HS-5 (cell line): ENCODE measurements around the gene OR2AT4.
"Not testable (repeated sequence)": the region's sequence is repeated elsewhere in the genome, so short reads cannot be mapped to it uniquely, and the experiment has no call there.

Experiments
- DNase-seq: peaks from one replicate; pipeline ENCODE4 v3.0.0-alpha.2; 2012; ENCODE audit warnings: low read depth

OR2AT4 gene

DNA sequence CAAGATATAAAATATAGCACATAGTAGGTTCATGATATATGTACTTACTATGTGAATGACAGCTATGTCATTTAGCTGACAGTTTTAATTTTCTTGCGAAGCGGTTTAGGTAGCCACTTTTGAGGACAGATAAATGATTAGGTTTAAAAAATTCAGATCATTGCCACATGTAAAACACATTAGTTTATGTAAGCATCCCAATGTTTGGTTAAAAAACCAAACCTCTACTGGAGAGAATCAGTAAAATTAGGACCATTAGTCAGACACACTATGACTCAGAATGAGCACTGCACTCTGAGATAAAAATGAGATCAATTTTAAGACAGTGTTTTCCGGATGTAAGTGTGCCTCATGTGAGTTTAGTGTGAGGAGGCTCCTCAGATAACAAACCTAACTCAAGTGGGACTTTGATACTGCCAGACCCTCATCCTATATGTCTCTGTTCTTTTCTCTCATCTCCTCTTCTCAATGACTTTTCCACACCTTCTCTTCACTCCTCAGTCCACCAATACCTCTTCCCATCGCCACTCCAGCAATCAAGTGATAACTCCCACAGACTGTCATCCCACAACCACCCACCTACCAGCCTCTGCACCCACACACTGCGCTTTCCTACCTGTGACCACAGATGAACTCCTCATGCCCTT is 6.8 kb upstream of the OR2AT4 start:
- DNase-seq: peak; percentile 65

- DNase-seq: no peak
Observed at GRCh38 chr11:75101424-75102128, 4.9 kb upstream of the OR2AT4 start.

DNA sequence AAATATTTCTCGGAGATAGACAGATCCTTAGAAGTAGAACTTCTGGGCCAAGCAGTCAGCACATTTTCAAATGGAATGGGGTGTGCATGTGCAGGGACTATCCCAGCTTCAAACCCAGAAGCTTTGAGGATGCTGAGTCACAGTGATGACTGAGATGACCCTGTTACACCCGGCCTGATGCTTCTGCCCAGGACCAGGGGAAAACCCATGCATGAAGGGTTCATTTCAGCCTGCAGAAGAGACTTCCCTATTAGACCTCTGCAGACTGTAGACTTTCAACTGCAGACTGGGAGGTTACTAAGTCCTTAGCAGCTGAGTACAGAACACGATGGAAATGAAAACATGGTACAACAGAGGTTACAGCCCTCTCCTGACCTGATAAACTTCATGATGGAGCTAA is 3.6 kb upstream of the OR2AT4 start:
- peak; percentile 56 for DNase-seq

DNA sequence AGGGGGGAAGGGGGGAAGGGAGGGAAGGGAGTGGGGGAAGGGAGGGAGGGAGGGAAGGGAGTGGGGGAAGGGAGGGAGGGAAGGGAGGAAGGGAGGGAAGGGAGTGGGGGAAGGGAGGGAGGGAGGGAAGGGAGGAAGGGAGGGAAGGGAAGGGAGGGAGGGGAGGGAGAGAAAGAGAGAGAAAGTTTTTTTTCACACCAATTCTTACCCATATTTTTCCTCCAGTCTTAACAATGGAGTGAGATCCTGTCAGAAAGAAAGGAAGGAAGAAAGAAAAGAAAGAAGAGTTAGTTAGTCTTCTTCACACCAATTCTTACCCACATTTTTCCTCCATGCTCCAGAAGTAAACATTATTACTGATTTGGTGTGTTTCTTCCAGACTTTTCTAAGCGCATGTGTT is 3.0 kb upstream of the OR2AT4 start:
- DNase-seq: no peak

- DNase-seq: not testable (repeated sequence)
Observed at GRCh38 chr11:75098835-75099439, 2.3 kb upstream of the OR2AT4 start.

- DNase-seq: not testable (repeated sequence)
Observed at GRCh38 chr11:75098181-75098580, 1.5 kb upstream of the OR2AT4 start.

GRCh38 chr11:75097173-75097557 is 489 bp upstream of the OR2AT4 start:
- no peak for DNase-seq

- DNase-seq: not testable (repeated sequence)
Observed at GRCh38 chr11:75094382-75094781, 2.3 kb downstream of the OR2AT4 start.

DNA sequence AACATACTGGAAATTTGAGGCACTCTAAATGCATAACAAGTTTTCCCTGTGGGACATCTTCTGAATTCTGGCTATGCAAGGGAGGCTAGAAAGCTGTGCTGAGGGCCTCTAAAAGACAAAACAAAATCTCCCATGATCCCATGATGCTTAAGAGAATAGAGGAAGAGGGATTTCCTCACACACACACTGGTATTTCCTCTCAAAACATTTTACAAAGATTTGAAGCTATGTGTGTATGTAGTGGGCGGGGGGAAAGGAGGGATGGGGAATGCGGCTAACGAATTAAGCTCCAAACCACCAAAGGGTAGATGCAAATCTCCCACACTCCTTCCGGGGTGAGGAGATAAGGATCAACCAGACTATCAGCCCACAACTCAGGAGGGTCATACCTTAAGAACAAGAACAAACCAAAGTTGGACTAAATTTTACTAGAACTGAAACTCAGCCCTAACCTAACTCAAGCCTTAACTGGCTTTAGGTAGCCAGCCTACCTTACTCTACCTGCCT is 6.0 kb downstream of the OR2AT4 start:
- no peak for DNase-seq

DNA sequence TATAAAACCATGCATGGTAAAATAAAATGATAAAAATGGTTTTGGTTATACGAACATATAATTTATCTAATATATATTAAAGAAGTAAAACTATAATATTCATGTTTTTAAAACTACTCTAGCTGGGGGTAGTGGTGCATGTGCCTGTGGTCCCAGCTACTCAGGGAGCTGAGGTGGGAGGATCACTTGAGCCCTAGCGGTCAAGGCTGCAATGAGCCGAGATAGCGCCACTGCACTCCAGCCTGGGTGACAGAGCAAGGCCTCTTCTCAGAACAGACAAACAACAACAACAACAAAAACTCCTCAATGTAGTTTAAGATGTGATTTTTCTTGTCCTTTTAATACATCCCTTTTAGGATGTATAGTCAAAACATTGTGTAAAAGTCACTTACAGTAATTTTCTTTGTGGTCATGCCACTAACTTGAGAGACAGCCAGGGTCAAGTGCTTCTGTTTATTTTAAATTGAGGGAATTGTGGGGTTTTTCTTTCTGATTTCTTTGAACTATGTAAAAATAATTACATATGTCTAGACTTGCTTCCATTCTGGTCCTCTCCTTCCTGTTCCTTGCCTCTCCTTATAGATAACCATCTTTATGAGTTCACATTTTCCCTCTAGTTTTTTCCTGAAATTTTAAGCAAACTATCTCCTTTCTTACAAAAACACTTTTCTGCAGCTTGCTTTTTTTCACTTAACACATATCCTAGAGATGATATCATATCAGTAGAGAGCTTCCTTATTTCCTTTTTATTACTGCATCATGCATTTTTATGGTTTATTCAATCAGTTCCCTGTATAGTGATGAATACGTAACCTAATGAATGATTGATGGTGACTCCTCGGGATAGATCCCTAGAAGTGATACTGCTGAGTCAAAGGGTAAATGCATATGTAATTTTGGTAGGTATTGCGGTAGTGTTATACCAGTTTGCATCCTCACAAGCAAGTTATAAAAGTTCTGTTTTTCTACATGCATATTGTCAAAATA is 9.1 kb downstream of the OR2AT4 start:
- no peak for DNase-seq

DNA sequence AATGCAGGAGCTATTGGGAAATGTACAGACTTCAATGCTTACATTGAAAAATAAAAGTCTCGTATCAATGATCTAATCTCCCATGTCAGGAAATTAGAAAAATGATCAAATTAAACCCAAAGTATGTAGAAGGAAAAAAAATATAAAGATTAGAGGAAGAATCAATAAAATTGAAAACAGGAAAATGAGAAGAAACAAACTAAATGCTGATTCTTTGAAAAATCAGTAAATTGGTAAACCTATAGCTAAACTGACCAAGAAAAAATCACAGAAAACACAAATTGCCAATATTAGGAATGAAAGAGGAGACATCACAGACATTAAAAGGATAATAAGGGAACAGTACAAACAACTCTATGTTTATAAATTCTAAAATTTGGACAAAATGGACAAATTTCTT is 11.8 kb downstream of the OR2AT4 start:
- DNase-seq: no peak

DNA sequence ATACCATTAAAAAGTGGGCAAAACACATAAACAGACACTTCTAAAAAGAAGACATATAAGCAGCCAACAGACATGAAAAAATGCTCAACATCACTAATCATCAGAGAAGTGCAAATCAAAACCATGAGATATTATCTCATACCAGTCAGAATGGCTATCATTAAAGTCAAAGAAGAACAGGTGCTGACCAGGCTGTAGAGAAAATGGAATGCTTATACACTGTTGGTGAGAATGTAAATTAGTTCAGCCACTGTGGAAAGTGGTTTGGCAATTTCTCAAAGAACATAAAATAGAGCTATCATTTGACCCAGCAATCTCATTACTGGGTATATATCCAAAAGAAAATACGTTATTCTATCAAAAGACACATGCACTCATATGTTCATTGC is 13.5 kb downstream of the OR2AT4 start:
- no peak for DNase-seq

- DNase-seq: no peak
Observed at GRCh38 chr11:75082601-75083216, 14.0 kb downstream of the OR2AT4 start.

GRCh38 chr11:75079546-75079945 is 17.1 kb downstream of the OR2AT4 start:
- no peak for DNase-seq

- peak; percentile 56 for DNase-seq
Observed at GRCh38 chr11:75078233-75078632, 18.4 kb downstream of the OR2AT4 start.

GRCh38 chr11:75077316-75077715 is 19.4 kb downstream of the OR2AT4 start:
- no peak for DNase-seq

- DNase-seq: no peak
Observed at GRCh38 chr11:75076671-75077070, 20.0 kb downstream of the OR2AT4 start.

GRCh38 chr11:75073459-75074190 is 23.1 kb downstream of the OR2AT4 start:
- DNase-seq: no peak

- DNase-seq: no peak
Observed at GRCh38 chr11:75072582-75072981, 24.1 kb downstream of the OR2AT4 start.

DNA sequence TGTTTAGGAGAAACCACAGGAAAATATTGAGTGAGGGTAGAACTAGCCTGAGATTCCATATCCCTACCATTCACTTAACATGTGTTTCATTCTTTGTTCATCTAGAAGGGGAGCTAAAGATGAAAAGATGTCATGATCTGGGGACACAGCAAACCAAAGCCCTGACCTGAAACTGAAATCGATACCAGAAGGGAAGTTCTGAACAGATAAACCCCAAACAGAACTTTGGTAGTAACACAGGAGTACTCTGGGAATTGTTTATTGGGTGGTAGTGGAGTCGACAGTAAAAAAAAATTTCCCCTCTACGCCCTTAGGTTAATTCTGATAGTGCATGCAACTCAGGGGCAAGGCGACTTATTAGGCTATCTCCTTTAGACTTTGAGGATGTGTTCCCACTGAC is 27.2 kb downstream of the OR2AT4 start:
- DNase-seq: no peak

- DNase-seq: no peak
Observed at GRCh38 chr11:75068993-75069392, 27.7 kb downstream of the OR2AT4 start.
